NCI-H2029 (cell line): Measurements from ENCODE around the gene INF2.

Experiments
- DNase-seq: peaks from one replicate; lab custom pipeline; 2025; lab: John Stamatoyannopoulos, UW

The INF2 gene

GRCh38 chr14:104676694-104677511, 12.5 kb upstream of the INF2 start:
- no peak for DNase-seq

- peak; percentile 39 for DNase-seq
Measured at GRCh38 chr14:104677512-104678332, 11.7 kb upstream of the INF2 start.

DNA sequence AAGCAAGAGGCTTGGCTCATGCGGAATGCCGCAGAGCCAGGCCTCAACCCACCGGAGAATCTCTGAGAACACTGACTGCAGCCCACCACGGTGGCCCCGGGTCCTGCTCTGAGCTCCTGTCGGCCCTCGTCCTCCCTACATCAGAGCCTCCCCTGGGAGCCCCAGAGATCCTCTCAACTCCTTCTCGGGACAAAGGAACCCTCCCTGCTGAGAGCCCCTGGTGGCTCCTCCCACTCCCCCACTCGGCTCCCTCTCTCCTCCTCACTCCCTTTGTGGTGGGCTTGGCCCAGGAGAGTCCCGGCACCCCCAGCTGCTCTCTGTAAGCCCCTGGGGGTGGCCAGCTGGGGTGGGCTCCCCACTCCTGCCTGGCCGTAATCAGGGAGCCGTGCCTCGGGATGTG, 11.1 kb upstream of the INF2 start:
- no peak for DNase-seq

GRCh38 chr14:104678901-104679705, 10.3 kb upstream of the INF2 start:
- no peak for DNase-seq

DNA sequence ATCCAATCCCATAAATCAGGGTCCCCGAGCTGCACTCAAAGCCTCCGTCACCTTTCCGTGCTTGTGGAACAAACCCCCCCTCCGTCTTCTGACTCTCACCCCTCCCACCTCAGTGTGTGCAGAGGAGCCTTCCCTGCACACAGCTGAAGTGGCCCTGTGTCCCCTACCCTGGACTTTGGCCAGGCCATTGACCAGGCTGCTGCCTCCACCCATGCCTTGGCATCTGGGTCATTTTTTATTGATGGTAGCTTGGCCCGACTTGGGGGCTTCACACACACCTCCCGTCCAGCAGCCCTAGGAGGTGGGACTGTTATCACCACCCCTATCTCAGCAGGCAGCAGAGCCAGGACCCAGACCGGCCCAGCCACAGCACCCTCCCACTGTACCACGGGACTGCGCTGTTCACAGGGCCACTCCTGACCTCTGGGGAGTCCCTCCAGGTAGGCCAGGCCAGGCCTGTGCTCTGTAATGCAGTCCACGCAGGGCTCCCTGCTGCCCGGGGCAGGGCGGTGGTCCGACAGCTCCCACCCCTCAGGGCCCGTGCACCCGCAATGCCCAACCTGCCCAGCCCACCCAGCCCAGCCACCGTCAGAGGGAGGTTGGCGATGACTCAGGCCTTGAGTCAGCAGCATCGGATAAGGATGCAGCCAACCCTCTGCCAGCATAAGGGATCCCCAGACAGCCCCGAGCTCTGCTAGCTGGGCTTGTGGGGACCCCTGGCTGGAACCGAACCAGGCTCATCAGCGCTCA, 9.2 kb upstream of the INF2 start:
- DNase-seq: no peak

DNA sequence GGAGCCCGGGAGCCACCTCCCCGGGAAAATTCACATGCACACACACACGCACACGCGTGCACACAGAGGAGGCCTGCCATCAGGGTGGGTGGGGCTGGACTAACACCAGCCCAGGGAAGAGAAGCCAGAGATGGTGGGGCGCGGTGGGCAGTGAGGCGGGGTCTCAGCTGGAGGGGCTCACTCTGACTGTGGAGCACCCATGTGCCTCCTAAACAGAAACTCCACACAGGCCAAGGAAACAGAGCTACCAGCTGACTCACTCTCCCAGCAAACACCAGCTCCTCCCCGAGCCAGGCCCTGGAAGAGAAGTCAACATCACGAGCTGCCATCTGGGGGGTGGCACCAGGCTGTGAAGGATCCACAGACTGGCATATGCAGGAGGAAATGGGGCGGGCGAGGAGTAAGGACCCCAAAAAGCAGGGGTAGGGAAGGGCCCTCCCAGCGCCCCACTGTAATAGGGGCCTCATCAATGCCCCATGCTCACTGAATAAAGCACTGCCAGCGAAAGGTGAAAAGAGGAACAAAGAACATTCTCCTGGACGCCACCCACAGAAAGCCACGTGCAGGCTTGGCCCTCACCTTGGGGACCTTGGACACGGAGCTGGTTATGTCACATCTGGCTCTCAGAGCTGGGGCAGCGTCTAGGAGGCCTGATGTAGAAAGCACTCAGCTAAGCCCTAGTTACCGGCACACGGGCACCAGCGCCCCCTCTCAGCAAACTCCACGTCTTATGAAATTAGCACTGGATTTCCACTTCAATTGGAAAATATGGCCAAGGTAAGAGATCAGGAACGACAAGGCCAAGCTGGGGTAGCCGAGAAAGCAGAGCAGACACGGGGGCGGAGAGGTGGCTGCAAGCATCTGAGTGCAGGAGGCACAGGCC, 8.4 kb upstream of the INF2 start:
- no peak for DNase-seq

DNA sequence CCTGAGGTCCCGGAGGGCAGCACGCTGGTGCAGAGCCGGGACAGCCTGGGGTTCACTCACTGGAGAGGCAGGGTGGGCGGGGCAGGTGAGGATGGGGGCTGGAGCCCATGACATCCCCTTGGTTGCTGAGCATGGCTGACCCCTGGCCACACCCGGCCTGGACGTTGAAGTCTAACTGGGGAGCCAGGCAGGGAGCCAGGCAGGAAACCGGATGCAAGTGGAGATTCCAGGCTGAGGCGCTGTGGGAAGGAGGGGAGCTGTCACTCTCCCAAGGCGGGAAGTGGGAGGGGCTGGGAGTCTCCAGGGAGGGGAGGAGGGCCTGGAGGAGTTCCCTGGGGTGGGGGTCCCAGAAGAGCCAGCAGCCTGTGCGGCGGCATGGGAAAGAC, 7.7 kb upstream of the INF2 start:
- DNase-seq: peak; percentile 9

DNA sequence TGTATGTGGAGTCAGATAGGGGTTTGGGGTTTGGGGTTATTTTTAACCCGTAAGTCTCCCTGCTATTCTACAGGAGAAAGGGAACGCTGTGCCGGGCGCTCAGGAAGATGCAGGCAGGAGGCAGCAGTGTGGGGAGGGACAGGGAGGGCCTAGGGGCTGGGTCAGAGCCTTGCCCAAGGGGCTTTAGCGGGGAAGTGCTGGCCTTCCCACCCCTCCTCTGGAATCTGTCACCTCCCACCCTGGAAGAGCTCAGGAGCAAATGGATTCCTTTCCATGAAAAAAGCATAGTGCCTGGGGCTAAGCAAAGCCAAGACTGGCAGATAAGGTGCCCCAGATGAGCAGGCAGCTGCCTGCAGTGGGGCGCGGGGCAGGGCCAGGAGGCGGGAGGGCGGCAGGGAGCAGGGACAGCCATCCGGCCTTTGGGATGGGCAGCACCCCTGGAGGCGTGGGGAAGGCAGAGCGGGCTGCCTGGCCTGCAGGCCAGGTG, 7.3 kb upstream of the INF2 start:
- DNase-seq: no peak

DNA sequence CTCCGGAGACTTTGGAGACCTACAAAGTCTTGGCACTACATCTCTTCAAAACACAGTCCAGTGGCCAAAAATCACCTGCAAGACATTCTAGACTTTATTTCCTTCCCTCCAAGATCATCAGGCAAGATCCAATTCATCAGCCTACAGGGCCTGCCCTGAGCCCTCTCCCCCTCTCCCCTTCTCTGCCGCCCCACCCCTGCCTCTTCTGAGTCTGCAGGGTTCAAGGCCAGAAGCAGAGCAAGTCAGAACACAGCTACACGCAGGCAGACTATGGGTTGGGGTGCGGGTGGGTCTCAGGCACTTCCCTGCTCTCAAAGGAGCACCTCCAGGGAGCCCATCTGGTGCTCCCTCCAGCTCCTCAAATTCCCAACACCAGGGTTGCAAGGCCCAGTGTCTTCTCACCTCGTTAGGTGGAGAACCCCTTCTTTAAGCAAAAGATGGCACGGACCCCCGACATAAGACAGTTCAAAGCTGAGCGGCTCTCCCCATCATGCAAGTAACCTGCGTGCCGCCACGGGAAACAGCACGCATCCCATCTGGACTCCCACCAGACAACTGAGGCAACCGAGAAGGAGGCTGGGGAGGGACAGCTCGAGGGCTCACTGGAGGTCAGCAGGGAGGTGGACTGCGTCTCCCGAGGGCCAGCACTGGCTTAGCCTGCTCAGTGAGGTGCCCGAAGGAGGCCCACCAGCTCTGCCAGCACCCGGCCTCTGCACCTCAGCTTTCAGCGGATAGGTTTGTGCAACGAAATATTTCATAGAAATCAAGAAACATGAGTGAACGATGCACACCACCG, 5.6 kb upstream of the INF2 start:
- DNase-seq: no peak

DNA sequence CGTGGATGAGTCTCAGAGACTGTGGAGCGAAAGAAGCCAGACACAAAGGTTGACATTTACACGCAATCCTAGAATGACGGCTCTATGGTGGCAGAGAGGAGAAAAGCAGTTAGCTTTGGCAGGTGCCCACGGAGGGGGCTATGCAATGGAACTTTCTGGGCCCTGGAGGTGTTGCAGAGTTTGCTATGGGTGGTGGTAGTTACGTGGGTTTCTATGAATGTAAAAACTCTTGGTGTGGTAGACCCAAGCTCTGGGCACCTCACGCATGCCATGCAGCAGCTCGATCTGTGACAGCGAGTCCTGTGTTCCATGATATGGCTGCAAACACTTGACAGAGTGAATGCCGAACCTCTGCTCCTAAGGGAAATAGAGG, 5.0 kb upstream of the INF2 start:
- DNase-seq: no peak

- DNase-seq: no peak
Measured at GRCh38 chr14:104685216-104685997, 4.0 kb upstream of the INF2 start.

GRCh38 chr14:104685998-104686610, 3.3 kb upstream of the INF2 start:
- DNase-seq: no peak

DNA sequence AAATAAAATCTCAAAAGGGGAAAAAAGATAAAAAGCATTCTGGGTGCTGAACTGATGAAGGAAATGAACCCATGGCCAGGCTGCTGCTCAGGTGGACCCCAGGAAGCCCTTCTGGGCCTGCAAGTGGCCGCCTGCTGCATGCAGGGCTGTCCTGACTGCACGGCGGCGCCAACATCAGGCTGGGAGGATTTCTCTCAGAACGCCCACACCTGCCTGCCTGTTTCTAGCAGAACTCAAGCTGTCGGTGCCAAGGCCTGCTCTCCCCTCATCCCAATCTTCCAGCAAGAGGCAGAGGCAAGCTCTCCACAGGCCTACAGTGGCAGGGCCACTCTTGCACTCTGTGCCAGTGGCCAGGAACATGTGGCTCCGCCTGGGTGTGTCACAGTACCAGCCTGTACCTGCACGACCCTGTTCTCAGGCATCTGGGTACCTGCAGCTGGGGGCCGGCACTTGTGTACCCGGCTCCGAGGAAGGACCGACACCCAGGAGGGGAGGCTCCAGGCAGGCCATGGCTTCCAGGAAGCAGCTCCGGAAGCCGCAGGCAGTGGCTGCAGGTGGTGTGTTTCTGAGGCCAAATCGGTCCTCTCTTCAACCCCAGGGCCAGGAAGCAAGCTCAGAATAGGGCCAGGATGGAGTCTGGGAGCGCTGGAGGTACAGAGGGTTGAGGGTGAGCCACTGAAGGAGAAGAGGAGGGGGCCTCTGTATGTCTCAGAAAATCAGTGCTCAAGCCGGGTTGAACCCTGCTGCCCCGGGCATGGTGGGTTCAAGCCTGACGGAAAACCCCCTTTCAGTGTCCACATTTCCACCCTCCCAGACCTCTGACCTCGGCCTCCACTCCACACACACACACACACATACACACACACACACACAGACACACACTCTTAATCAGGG, 2.5 kb upstream of the INF2 start:
- no peak for DNase-seq

- peak; percentile 55 for DNase-seq
Measured at GRCh38 chr14:104687601-104688504, 1.6 kb upstream of the INF2 start.

DNA sequence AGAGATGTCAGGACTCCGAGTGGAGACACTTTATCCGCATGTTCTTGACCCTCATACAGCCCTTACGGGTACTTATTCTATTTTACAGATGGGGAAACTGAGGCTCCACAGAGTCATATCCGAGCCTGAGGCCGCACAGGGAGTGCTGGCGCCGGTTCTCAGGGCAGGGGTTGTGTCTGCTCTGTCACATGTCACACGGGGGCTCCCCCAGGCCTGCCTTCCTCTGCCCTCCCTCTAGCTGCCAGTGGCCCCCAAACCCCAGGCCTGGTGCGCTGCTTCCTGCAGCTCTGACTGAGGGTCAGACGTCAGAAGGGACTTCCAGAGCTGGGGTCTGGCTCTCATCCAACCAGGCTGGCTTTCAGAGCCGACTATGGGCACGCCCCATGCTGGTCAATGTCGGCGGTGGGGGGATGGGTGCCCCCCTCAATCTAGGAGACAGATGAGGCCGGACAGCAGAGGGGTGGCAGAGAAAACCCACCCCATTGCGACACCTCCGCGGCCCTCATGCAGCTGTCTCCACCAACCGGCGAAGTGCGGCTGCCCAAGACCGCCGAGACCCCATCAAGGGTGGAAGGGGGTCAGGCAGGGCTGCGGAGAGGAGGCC, 811 bp upstream of the INF2 start:
- DNase-seq: no peak
